HepG2 (cell line): ENCODE results near the gene PFAS. TPM values are rescaled to one million over a fixed set of nuclear protein-coding genes. Genes with fewer than 3 reads are reported as not detected.

Experiments used
- BCL6 ChIP-seq: IDR thresholded peaks from 2 replicates; pipeline ENCODE4 v1.6.1; 2016; ENCODE audit warnings: missing genetic modification reagents, missing compliant biosample characterization
- ELF3 ChIP-seq: IDR thresholded peaks from 2 replicates; pipeline ENCODE4 v1.6.1; 2016; ENCODE audit warnings: missing genetic modification reagents, missing compliant biosample characterization
- FOXA3 ChIP-seq: IDR thresholded peaks from 2 replicates; pipeline ENCODE4 v1.6.1; 2016; ENCODE audit warnings: missing genetic modification reagents, missing compliant biosample characterization
- FOXO1 ChIP-seq: sonication (generic); formaldehyde crosslinking; IDR thresholded peaks from 2 replicates; pipeline ENCODE4 v1.4.0; 2020; ENCODE audit warnings: missing genetic modification reagents
- GTF3A ChIP-seq: sonication (generic); formaldehyde crosslinking; conservative IDR thresholded peaks from 2 replicates; pipeline ENCODE4 v1.4.0; 2020; ENCODE audit warnings: mild to moderate bottlenecking, missing genetic modification reagents
- HMG20B ChIP-seq: conservative IDR thresholded peaks from 2 replicates; pipeline ENCODE4 v1.6.1; 2016; ENCODE audit warnings: missing genetic modification reagents, missing compliant biosample characterization
- IRX3 ChIP-seq: sonication (generic); formaldehyde crosslinking; IDR thresholded peaks from 2 replicates; pipeline ENCODE4 v1.8.1; 2023; ENCODE audit warnings: mild to moderate bottlenecking, low read depth, missing genetic modification reagents, borderline replicate concordance
- KLF9 ChIP-seq: IDR thresholded peaks from 2 replicates; pipeline ENCODE4 v1.6.1; 2016; ENCODE audit warnings: low read depth
- PAWR ChIP-seq: sonication (generic); formaldehyde crosslinking; IDR thresholded peaks from 2 replicates; pipeline ENCODE4 v1.4.0; 2020; ENCODE audit warnings: missing genetic modification reagents, mild to moderate bottlenecking, borderline replicate concordance
- PPARG ChIP-seq: conservative IDR thresholded peaks from 2 replicates; pipeline ENCODE4 v1.6.1; 2016; ENCODE audit warnings: missing biosample characterization, missing genetic modification reagents
- SNAI1 ChIP-seq: sonication (generic); formaldehyde crosslinking; IDR thresholded peaks from 2 replicates; pipeline ENCODE4 v1.5.0; 2020; ENCODE audit warnings: mild to moderate bottlenecking, missing genetic modification reagents, borderline replicate concordance
- SOX5 ChIP-seq: IDR thresholded peaks from 2 replicates; pipeline ENCODE4 v1.6.1; 2016; ENCODE audit warnings: borderline replicate concordance
- USF2 ChIP-seq, 2 experiments: sonication (generic) in 1 of 2; formaldehyde crosslinking in 1 of 2; IDR thresholded peaks; 2 replicates each; pipeline versions ENCODE4 v1.5.1 to v1.6.1; 2011 to 2020; ENCODE audit warnings: borderline replicate concordance in 1 of 2, low read depth in 1 of 2, low read length in 1 of 2, mild to moderate bottlenecking in 1 of 2, missing genetic modification reagents in 1 of 2, moderate library complexity in 1 of 2
- ZBTB39 ChIP-seq: sonication (generic); formaldehyde crosslinking; IDR thresholded peaks from 2 replicates; pipeline ENCODE4 v1.5.0; 2020; ENCODE audit warnings: missing genetic modification reagents
- ZFY ChIP-seq: sonication (generic); formaldehyde crosslinking; IDR thresholded peaks from 2 replicates; pipeline ENCODE4 v1.4.0; 2020; ENCODE audit warnings: missing genetic modification reagents
- ZNF205 ChIP-seq: IDR thresholded peaks from 2 replicates; pipeline ENCODE4 v1.6.1; 2018; ENCODE audit warnings: missing biosample characterization, missing genetic modification reagents
- ZNF230 ChIP-seq: sonication (generic); formaldehyde crosslinking; IDR thresholded peaks from 2 replicates; pipeline ENCODE4 v1.4.0; 2020; ENCODE audit warnings: mild to moderate bottlenecking, missing genetic modification reagents
- ZNF709 ChIP-seq: sonication (generic); formaldehyde crosslinking; IDR thresholded peaks from 2 replicates; pipeline ENCODE4 v1.5.0; 2020; ENCODE audit warnings: mild to moderate bottlenecking, missing genetic modification reagents
- ZSCAN12 ChIP-seq: sonication (generic); formaldehyde crosslinking; IDR thresholded peaks from 2 replicates; pipeline ENCODE4 v1.9.0; 2021; ENCODE audit warnings: mild to moderate bottlenecking, missing genetic modification reagents
- polyA plus RNA-seq, 8 experiments: library from polyadenylated mRNA; depleted of rRNA in 3 of 8; stranded (reverse) in 7 of 8; unstranded in 1 of 8; fragments of >200 nt; fragmentation: Illumina TruSeq in 4 of 8; extraction: Trizol in 4 of 8; gene quantifications; 2 replicates each; pipeline versions ENCODE4 v1.2.1 to v1.2.3, GENCODE V29; 2011 to 2016; ENCODE audit warnings: low read depth in 4 of 8, missing spikeins in 1 of 8, mixed read lengths in 1 of 8; ENCODE audit not compliant: insufficient read depth in 1 of 8
- total RNA-seq, 5 experiments: library from RNA; depleted of rRNA; stranded (reverse); fragments of >200 nt; fragmentation: Illumina TruSeq; extraction: Trizol; gene quantifications; 2 replicates each; pipeline ENCODE4 v1.2.3, GENCODE V29; 2016; ENCODE audit warnings: low read depth in 1 of 5
- TF ChIP-seq, protein P1 (sequence below): IDR thresholded peaks from 2 replicates; pipeline ENCODE4 v1.6.1; 2012; ENCODE audit warnings: inconsistent platforms
- TF ChIP-seq, protein P2 (sequence below): sonication (generic); formaldehyde crosslinking; IDR thresholded peaks from 2 replicates; pipeline ENCODE4 v1.9.0; 2021; ENCODE audit warnings: missing genetic modification reagents, mild to moderate bottlenecking, borderline replicate concordance

The PFAS gene
- total and polyA plus RNA-seq, 2 of the 13 experiments (the other 11 are each of a cell fraction or from before 2014, with no cell fraction given): 49.4 to 58.2 TPM

GRCh38 chr17:8292639-8293395 lies 43.7 kb downstream of the PFAS start (continued):
- TF ChIP-seq ZBTB39 (CRISPR knock-in tag): no peak
- TF ChIP-seq ZSCAN12: no peak
- TF ChIP-seq, protein P1, sequence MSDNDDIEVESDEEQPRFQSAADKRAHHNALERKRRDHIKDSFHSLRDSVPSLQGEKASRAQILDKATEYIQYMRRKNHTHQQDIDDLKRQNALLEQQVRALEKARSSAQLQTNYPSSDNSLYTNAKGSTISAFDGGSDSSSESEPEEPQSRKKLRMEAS: no peak
- 0 out of 2 replicates have a peak, but pooled peaks have one; percentile 18 for TF ChIP-seq FOXA3 (CRISPR knock-in tag)
- TF ChIP-seq USF2 (IDR thresholded peaks at IDR 0.05; ENCODE audit: low read depth, low read length): no peak
- TF ChIP-seq USF2 (CRISPR knock-in tag; IDR thresholded peaks at IDR 0.05; ENCODE audit: borderline replicate concordance): no peak
- no peak for TF ChIP-seq IRX3
- TF ChIP-seq BCL6 (CRISPR knock-in tag): peak; percentile 35; the same call in 1 of the 2 replicates
- TF ChIP-seq ZFY: peak; percentile 57; the same call in 1 of the 2 replicates
- TF ChIP-seq, protein P2, sequence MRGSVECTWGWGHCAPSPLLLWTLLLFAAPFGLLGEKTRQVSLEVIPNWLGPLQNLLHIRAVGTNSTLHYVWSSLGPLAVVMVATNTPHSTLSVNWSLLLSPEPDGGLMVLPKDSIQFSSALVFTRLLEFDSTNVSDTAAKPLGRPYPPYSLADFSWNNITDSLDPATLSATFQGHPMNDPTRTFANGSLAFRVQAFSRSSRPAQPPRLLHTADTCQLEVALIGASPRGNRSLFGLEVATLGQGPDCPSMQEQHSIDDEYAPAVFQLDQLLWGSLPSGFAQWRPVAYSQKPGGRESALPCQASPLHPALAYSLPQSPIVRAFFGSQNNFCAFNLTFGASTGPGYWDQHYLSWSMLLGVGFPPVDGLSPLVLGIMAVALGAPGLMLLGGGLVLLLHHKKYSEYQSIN (CRISPR knock-in tag): no peak
- TF ChIP-seq SNAI1 (CRISPR knock-in tag): no peak
- TF ChIP-seq ZNF709 (CRISPR knock-in tag): no peak
- TF ChIP-seq FOXO1 (CRISPR knock-in tag): 0 out of 2 replicates have a peak, but pooled peaks have one; percentile 37
- TF ChIP-seq ZNF230: no peak
- TF ChIP-seq PPARG (CRISPR knock-in tag): peak; percentile 92
- no peak for TF ChIP-seq HMG20B
- TF ChIP-seq KLF9 (CRISPR knock-in tag): no peak
- 0 out of 2 replicates have a peak, but pooled peaks have one; percentile 18 for TF ChIP-seq SOX5 (CRISPR knock-in tag)
- peak; percentile 96 for TF ChIP-seq ZNF205 (CRISPR knock-in tag)
- 0 out of 2 replicates have a peak, but pooled peaks have one; percentile 34 for TF ChIP-seq GTF3A (CRISPR knock-in tag)
- no peak for TF ChIP-seq PAWR (CRISPR knock-in tag)
- TF ChIP-seq ELF3 (CRISPR knock-in tag): 0 out of 2 replicates have a peak, but pooled peaks have one; percentile 22
- TF ChIP-seq, all 625 proteins: peak for 40
